Osteoblast (primary cell): ENCODE measurements around the gene EOMES. TPM values are rescaled to one million over a fixed set of nuclear protein-coding genes. Genes with fewer than 3 reads are reported as not detected.

Source experiments
- DNase-seq: peaks from one replicate; pipeline ENCODE4 v3.0.0; 2011; ENCODE audit warnings: low spot score, mixed read lengths; ENCODE audit not compliant: insufficient read length; ENCODE audit errors: missing footprints
- H2AFZ ChIP-seq: 2 replicates; pipeline ENCODE4 v1.6.0; 2011; ENCODE audit warnings: mild to moderate bottlenecking, low read length
- H3K27ac ChIP-seq: 2 replicates; pipeline ENCODE4 v1.5.1; 2011; ENCODE audit warnings: mild to moderate bottlenecking, low read depth, low read length, moderate library complexity
- H3K27me3 ChIP-seq: 2 replicates; pipeline ENCODE4 v1.6.0; 2012; ENCODE audit warnings: mild to moderate bottlenecking, control low read depth, inconsistent platforms, low read length, moderate library complexity; ENCODE audit not compliant: insufficient read depth
- H3K36me3 ChIP-seq: 2 replicates; pipeline ENCODE4 v1.5.1; 2011; ENCODE audit warnings: mild to moderate bottlenecking, low read length, control low read depth, moderate library complexity; ENCODE audit not compliant: insufficient read depth
- H3K4me1 ChIP-seq: 2 replicates; pipeline ENCODE4 v1.5.1; 2011; ENCODE audit warnings: mild to moderate bottlenecking, low read length, control low read depth, moderate library complexity; ENCODE audit not compliant: insufficient read depth
- H3K4me2 ChIP-seq: 2 replicates; pipeline ENCODE4 v1.6.0; 2011; ENCODE audit warnings: mild to moderate bottlenecking, low read length; ENCODE audit not compliant: insufficient read depth
- H3K4me3 ChIP-seq: fragments of 200-600 bp; sonication (generic); 3 replicates; pipeline ENCODE4 v1.5.1; 2012; ENCODE audit warnings: mild to moderate bottlenecking, low read length, inconsistent platforms; ENCODE audit not compliant: insufficient read depth
- H3K79me2 ChIP-seq: 2 replicates; pipeline ENCODE4 v1.6.0; 2012; ENCODE audit warnings: mild to moderate bottlenecking, low read length, control low read depth, inconsistent platforms; ENCODE audit not compliant: insufficient read depth
- H3K9me3 ChIP-seq: 2 replicates; pipeline ENCODE4 v1.5.1; 2011; ENCODE audit warnings: low read depth, low read length, control low read depth
- H4K20me1 ChIP-seq: 2 replicates; pipeline ENCODE4 v1.6.0; 2012; ENCODE audit warnings: mild to moderate bottlenecking, low read length, control low read depth; ENCODE audit not compliant: insufficient read depth
- CTCF ChIP-seq: IDR thresholded peaks from 2 replicates; pipeline ENCODE4 v1.5.1; 2011; ENCODE audit warnings: mild to moderate bottlenecking, low read depth, low read length, moderate library complexity; ENCODE audit errors: extremely low read depth
- total RNA-seq: library from RNA; depleted of rRNA; stranded (reverse); fragments of >200 nt; gene quantifications from 2 replicates; pipeline ENCODE4 v1.2.3, GENCODE V29; 2012

The EOMES gene
- total RNA-seq, 1 donor, result under 0.01 TPM

GRCh38 chr3:27681249-27681748, 40.8 kb downstream of the EOMES start:
- Histone ChIP-seq H2AFZ (peak overlapping the region; percentile 92), H3K27ac (peak overlapping the region; percentile 81), H3K79me2 (no peaks in the 10 kb centered on the region), H3K27me3 (no peaks in the 10 kb centered on the region), H3K36me3 (no peaks in the 10 kb centered on the region), H3K4me2 (peak overlapping the region; percentile 57), H3K4me3 (peak overlapping the region; percentile 2), H3K4me1 (peaks cover 44% of the 10 kb centered on the region), H3K9me3 (no peaks in the 10 kb centered on the region), H4K20me1 (no peaks in the 10 kb centered on the region)
- DNase-seq, result peak; percentile 72
- peak; percentile 78 for TF ChIP-seq CTCF

- Histone ChIP-seq H3K4me1 (peaks cover 46% of the 10 kb centered on the region), H3K27ac (peak overlapping the region; percentile 81), H3K36me3 (no peaks in the 10 kb centered on the region), H3K9me3 (no peaks in the 10 kb centered on the region), H4K20me1 (no peaks in the 10 kb centered on the region), H3K4me2 (peak overlapping the region; percentile 57), H3K27me3 (no peaks in the 10 kb centered on the region), H3K79me2 (no peaks in the 10 kb centered on the region), H2AFZ (peak overlapping the region; percentile 92), H3K4me3 (peak overlapping the region; percentile 5)
- DNase-seq, result no peak
- no peak for TF ChIP-seq CTCF
Observed at GRCh38 chr3:27680517-27681246, 41.4 kb downstream of the EOMES start.

GRCh38 chr3:27679691-27680090, 42.4 kb downstream of the EOMES start:
- Histone ChIP-seq H3K4me1 (peaks cover 46% of the 10 kb centered on the region), H2AFZ (peak overlapping the region; percentile 23), H3K4me3 (no peak overlapping the region)

More at GRCh38 chr3:27679691-27680090, 42.4 kb downstream of the EOMES start:
- peak overlapping the region; percentile 81 for H3K27ac ChIP-seq
- no peaks in the 10 kb centered on the region for H3K27me3 ChIP-seq
- no peaks in the 10 kb centered on the region for H3K9me3 ChIP-seq
- no peaks in the 10 kb centered on the region for H4K20me1 ChIP-seq
- no peaks in the 10 kb centered on the region for H3K36me3 ChIP-seq
- TF ChIP-seq CTCF, result no peak
- H3K4me2 ChIP-seq, result no peak overlapping the region
- no peak for DNase-seq
- no peaks in the 10 kb centered on the region for H3K79me2 ChIP-seq
